GM18951 (cell line): Measurements from ENCODE around the gene TTC31.

Experiments used
- POLR2A ChIP-seq: IDR thresholded peaks from 4 replicates; pipeline ENCODE4 v1.6.1; 2011; ENCODE audit warnings: mild to moderate bottlenecking; ENCODE audit not compliant: insufficient read length, insufficient read depth; ENCODE audit errors: extremely low read depth
- in situ Hi-C: fragments of 300-500 bp; cut with MboI; formaldehyde crosslinking; loops from one replicate; pipeline ENCODE4 v1.12.0; 2022; ENCODE audit warnings: low sequenced_read_pairs, mixed read lengths, inconsistent platforms; ENCODE audit not compliant: unreplicated experiment

TTC31 gene

GRCh38 chr2:74527741-74528140 lies 44.9 kb downstream of the TTC31 start:
- TF ChIP-seq POLR2A = no peak
- in situ Hi-C loops = no loop called here

DNA sequence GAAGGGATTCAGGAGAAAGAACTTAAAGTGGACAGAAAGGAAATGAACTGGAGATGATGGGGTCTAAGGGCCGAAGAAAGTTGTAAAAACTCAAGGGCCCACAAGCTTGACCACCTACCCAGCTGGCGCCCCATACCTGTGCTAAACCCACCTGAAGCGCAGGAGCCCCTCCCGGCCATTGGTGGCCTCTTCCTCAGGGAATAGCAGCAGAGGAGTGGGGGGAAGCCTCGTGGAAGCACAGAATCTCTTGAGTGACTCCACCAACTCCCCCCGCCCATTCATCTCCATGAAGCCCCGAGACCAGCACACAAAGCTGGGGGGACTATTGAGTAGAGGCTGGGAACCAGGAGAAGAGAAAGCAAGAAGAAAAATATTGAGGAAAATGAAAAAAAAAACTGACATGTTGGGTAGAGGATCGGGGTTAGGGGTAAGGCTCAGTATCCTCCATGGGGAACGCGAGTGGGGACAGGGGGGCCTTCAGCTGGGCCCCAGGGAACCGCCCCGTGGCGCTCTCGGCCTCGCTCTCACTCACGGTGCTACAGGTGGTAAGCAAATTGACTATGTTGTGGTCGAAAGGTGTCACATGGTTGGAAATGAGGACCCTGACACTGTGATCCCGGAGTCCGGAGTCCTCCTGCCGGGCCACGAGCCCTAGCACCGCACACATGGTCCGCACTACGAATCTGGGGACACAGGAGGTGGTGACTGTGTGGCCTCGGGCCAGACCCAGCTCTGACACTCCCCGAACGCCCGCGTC lies 45.9 kb downstream of the TTC31 start:
- TF ChIP-seq POLR2A = no peak
- in situ Hi-C loops = no loop called here

DNA sequence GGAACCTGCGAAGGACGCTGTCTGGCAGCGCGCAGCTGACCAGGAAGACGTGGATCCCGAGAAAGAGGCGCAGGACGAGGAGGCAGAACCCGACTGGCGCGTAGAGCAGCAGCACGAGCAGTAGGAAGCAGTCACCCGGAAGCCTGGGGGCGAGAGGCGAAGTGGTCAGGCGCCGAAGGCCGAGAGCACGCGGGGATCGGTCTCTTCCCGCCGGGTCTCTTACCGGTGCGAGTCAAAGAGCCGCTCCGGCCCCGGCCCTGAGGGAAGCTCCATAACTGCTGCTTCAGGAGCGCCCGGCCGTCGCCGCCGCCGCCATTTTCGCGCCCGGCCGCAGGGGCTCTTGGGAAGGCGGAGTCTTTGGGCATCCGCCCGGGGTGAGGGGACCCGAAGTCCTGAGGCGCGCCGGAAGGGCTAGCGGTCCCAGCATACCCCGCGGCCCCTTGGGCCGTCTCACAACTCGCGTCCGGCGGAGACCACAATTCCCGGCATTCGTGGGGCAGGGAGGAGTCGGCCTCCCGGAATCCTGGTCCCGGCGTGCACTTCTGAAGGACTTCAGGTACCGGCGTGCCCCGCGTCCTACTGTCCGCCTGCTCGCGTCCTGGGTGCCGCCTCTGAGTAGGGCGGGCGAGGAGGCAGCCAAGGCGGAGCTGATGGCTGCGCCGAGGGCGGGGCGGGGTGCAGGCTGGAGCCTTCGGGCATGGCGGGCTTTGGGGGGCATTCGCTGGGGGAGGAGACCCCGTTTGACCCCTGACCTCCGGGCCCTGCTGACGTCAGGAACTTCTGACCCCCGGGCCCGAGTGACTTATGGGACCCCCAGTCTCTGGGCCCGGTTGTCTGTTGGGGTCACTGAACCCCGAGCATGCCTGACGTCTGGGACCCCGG lies 46.7 kb downstream of the TTC31 start, which contains the start of the genes AUP1 and HTRA2:
Gene AUP1, minus strand, starts transcription at position 350 of the 882 bp plus-strand sequence. Its CDS starts 77 bp downstream, at position 273.
Gene HTRA2, plus strand, starts transcription at position 577 of the 882 bp plus-strand sequence. Its CDS starts 74 bp downstream, at position 651.
- TF ChIP-seq POLR2A = peak; percentile 97
- in situ Hi-C loops = no loop called here

DNA sequence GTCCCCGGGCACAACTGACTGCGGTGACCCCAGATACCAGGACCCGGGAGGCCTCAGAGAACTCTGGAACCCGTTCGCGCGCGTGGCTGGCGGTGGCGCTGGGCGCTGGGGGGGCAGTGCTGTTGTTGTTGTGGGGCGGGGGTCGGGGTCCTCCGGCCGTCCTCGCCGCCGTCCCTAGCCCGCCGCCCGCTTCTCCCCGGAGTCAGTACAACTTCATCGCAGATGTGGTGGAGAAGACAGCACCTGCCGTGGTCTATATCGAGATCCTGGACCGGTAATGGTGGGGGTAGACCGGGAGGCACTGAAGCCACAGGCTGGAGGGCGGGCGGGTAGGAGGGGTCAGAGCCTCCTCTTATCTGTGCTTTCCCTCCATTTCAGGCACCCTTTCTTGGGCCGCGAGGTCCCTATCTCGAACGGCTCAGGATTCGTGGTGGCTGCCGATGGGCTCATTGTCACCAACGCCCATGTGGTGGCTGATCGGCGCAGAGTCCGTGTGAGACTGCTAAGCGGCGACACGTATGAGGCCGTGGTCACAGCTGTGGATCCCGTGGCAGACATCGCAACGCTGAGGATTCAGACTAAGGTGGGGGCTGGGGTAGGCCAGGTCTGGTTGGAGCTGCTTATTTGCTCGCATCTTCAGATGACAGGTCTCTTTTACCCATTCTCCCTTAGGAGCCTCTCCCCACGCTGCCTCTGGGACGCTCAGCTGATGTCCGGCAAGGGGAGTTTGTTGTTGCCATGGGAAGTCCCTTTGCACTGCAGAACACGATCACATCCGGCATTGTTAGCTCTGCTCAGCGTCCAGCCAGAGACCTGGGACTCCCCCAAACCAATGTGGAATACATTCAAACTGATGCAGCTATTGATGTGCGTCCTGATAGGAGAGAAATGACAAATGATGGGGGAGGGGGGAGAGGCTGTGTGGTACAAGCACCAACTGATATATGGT lies 47.6 kb downstream of the TTC31 start:
- in situ Hi-C loops = no loop called here
- TF ChIP-seq POLR2A = peak; percentile 57

DNA sequence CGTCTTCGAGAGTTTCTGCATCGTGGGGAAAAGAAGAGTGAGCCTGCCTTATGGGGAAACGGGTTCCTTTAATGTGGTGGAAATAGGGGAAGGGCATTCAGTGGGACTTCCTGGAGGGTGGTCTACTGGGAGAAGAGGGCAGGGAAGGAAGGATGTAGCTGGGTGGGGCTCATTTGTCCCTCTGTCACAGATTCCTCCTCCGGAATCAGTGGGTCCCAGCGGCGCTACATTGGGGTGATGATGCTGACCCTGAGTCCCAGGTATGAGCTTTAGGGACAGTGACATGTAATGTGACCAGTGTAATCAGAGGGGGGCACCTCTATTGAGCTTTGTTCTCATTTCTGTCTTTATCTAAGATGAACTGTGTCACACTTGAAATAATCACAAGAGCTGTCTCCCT lies 48.8 kb downstream of the TTC31 start:
- in situ Hi-C loops = no loop called here
- TF ChIP-seq POLR2A = no peak

DNA sequence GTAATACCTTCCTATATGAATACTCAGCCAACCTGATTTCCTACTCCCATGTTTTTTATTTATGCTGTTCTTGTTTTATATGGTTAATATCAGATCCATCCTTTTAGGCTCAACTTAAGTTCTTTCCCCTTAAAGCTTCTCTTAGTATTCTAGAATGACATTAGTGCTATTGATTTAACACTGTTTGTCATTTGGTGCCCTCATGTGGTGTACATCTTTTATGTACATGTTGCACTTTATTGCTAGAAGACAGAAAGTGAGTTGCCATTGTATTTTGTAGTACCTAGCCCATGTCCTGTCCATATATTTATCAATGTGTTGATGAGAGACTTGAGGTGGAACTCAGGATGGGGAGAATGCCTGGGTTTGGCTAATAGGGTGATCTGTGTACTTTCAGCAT lies 49.3 kb downstream of the TTC31 start:
- in situ Hi-C loops = no loop called here
- no peak for TF ChIP-seq POLR2A

DNA sequence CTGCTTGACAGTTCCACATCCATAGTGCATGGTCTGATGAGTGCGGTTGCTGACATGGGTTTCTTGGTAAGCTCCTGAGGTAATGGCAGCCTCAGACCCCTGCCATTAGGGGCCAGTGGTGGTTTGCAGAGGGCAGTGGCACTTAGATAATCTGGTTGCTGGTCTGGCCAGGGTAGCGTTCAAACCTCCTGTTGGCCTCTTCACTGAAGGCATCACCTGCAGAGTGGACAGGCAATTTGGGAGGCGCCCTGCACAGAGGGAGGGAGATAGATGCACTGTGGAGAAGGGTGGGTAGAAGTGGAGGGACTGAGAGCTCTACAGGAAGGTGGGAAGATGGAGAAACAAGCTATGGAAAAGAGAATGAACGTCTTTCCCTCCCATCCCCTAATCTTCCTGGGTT lies 50.6 kb downstream of the TTC31 start:
- in situ Hi-C loops = no loop called here
- peak; percentile 21 for TF ChIP-seq POLR2A

GRCh38 chr2:74534411-74534810 lies 51.5 kb downstream of the TTC31 start:
- no peak for TF ChIP-seq POLR2A
- in situ Hi-C loops = no loop called here

DNA sequence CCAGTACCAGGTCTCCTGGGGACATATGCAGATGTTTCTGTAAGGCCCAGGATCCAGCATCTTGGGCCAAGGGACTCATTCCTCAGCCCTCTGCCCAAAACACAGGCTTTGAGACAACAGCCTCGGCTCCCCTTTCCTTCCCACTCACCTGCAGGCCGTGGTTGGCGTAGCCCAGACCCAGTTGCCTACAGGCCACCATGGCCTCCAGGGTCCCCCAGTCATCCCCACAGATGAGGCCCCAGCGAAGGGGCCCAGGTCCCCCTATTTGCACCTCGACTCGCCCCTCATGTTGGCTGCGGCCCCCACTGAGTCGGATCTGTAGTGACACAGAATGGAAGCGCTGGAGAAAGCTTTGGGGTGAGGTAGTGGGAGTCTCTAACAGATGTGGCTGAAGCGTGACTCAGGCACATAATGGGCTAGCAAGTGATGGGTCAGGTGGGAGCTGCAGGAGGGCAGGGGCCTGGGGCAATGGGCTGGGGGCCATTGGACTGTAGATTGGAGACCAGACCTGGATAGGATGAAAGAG lies 52.6 kb downstream of the TTC31 start:
- in situ Hi-C loops = no loop called here
- no peak for TF ChIP-seq POLR2A

DNA sequence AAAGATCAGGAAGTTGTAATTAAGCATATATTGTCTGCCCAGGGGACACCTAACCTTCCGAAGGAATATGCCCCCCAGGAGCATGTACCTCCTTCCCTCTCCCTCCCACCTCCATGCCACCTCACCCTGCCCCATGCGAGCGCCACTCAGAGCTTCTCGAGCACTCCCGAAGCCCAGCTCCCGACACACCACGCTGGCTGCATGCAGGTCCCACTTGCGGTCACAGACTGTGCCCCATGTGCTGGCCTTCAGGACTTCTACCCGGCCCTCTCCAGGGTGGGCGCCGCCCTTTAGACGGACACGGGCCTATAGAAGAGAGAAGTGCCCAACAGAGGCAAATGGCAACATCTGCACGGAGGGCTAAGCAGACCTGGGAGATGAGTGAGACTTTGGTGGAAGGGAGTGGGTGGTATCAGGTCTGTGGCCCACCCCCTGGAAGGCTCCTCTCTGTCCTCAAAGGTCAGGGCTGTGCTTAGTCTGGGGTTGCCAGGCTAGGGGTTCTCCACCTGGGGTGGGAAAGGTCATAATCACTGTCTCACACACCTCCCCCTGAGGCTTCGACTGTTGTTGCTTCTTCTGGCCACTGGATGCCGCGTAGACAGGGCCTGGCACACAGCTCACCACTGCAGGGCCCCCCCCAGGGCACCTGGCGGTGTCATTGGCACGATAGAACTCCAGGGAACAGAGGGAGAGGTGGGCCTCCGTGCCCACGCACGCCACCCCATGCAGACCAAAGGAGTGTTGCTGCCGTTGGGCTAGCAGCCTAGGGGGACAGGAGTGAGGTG lies 53.5 kb downstream of the TTC31 start:
- in situ Hi-C loops = no loop called here

DNA sequence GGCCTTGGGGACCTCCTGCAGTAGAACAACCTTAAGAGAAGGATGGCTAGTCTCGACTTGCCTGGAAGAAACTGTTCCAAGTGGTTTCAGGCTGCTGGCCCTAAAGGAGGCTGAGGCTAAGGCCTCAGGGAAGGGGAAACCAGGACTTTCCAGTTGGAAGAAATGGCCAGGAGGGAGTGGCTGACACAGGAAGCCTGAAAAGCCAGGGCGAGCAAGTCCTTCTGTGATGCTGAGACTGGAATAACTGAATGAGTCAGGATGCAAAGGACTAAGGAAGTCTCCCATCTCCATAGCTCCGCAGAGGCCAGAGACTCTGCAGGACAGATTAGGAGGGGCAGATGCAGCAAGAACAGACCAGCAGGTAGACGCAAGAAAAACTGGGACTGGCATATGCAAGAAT lies 54.3 kb downstream of the TTC31 start:
- TF ChIP-seq POLR2A = no peak
- in situ Hi-C loops = no loop called here

More for the DNA sequence above, 53.5 kb downstream of the TTC31 start:
- no peak for TF ChIP-seq POLR2A

GRCh38 chr2:74538881-74539339 lies 56.0 kb downstream of the TTC31 start:
- in situ Hi-C loops = no loop called here
- no peak for TF ChIP-seq POLR2A

DNA sequence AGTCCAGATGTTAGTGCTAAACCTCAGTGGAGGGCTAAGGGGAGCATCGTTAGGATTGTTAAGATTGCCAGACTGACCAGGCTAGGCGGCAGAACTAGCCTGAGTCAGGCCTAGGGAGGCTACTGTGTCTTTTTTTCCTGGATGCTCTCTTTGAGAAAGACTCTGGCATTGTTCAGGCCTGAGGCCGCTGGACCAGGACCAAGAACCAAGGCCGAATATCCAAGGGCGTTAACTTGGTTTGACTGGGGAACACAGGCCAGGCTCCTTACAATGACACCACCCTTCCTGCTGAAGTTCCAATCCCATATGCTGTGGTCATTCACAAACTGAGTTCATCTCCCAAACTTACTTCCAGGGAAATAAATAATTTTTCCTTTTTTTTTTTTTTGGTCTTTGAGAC lies 57.4 kb downstream of the TTC31 start:
- in situ Hi-C loops = no loop called here
- no peak for TF ChIP-seq POLR2A
